ENCODE measurements around the gene SLC39A11.
"Not testable (repeated sequence)": the region's sequence is repeated elsewhere in the genome, so short reads cannot be mapped to it uniquely, and the experiment has no call there.

SLC39A11 gene

DNA sequence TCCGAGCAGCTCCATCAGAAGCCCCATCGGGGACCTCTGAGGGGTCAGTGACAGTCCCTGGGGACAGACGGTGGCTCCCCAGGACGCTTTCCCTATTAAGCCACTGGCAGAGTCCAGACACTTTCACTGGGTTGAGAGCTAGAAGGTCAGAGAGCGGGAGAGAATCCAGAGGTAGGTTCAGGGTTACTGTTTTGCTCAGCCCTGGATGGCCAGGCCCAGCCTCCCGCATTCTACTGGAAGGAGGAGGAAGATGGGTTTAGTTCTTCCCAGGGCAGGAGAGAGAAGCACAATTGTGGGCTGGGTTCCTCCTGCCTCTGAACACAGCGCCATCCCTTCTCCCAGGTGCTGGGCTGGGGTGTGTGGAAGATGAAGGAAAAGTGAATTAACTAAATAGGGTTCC lies 452.8 kb downstream of the SLC39A11 start:
- DNase-seq = no peak

DNA sequence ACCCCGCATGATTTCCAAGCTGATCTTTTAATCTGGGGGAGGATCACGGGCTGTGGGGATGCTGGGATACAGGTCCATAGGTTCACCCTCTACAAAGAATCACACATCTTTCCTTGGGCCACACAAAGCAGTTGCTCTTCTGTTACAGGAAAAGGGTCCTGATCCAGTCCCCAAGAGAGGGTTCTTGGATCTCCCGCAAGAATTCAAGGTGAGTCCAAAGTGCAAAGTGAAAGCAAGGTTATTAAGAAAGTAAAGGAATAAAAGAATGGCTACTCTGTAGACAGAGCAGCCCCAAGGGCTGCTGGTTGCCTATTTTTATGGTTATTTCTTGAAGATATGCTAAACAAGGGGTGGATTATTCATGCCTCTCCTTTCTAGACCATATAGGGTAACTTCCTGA lies 453.6 kb downstream of the SLC39A11 start:
- DNase-seq = not testable (repeated sequence)

GRCh38 chr17:72635034-72635635 lies 457.4 kb downstream of the SLC39A11 start:
- DNase-seq = peak; percentile 14

DNA sequence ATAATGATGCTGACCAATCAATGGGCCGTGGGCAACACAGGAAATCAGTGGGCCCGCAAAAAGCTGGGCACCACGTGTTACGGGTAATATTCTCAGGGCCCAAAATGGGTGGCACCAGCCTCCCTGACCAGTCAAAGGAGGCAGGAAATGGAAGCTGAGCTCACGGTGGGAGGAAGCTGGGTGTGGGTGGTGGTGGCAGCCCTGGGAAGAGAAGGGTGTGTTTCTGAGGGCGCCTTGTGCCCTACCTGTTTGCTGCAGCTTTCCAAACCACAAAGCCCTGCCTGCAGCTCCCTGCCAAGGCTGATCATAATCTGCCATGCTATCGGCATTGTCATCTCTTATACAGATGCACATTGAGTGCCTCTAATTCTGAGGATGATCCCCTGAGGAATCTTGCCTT lies 457.9 kb downstream of the SLC39A11 start:
- DNase-seq = no peak

- DNase-seq = peak; percentile 7
These were observed 460.4 kb downstream of the SLC39A11 start for GRCh38 chr17:72631949-72632684.

DNA sequence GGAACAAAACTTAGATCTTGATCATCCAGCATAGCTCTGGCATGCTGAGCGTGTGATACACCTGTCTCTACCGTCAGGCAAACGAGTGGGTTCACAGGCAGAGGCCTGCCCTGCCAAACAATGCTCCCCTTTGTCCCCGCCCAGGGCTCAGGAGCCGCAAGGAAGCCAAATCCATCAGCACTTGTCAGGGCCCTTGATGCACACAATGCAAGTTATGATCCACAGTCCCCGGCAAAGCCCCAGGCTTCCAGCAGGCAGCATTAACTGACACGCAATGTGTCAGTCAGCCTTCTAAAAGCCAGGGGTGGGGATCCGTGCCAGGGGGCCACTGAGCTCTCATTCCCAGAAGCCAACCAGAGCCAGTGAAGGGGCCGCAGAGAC lies 460.9 kb downstream of the SLC39A11 start:
- DNase-seq = no peak

GRCh38 chr17:72624652-72625051 lies 467.8 kb downstream of the SLC39A11 start:
- DNase-seq = no peak

DNA sequence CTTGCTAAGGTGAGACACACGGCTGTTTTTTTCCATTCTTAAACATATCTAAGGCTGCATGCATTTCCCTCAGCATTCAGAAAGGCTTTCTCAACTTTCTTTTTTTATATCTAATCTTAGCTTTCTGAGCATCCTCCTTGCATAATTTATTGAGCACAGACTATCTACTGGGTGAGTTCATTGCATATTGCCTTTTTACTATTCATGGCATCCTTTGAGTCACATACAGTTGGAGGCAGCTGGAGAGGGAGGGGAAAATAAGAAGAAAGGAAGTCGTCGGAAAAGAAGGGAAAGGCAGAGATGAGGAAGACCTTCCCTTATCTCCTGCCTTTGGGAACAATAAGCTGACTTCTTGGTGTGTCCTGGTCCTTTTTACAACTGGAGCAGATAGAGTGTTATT lies 468.3 kb downstream of the SLC39A11 start:
- DNase-seq = no peak

- no peak for DNase-seq
These were observed 469.6 kb downstream of the SLC39A11 start for GRCh38 chr17:72622661-72623433.

DNA sequence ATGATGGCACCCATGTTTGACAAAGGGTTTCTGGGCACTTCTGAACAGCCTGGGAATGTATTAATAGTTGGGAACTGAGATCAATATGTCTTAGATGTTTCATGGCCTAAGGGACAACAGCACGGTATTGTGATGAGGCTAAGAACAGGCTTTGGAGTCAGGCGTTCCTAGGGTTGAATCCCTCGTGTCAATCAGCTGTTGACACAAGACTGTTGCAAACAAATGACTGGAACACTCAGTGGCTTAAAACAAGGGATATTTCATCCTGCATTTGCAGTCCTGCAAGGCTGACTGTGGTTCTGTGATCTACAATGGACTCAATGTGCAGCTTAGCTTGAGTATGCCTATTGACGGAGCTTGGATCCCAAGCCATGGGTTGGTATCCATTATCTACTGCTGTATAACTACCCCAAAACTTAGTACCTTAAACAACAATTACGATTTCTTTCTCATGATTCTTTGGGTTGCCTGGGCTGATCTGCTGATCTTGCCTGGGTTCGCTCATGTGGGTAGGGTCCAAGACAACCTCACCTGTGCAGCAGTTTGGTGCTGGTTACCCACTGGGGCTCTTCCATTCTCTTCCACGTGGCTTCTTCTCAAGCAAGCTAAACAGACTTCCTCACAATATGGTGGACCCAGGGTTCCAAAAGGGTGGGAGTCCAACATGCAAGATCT lies 472.4 kb downstream of the SLC39A11 start:
- DNase-seq = no peak

DNA sequence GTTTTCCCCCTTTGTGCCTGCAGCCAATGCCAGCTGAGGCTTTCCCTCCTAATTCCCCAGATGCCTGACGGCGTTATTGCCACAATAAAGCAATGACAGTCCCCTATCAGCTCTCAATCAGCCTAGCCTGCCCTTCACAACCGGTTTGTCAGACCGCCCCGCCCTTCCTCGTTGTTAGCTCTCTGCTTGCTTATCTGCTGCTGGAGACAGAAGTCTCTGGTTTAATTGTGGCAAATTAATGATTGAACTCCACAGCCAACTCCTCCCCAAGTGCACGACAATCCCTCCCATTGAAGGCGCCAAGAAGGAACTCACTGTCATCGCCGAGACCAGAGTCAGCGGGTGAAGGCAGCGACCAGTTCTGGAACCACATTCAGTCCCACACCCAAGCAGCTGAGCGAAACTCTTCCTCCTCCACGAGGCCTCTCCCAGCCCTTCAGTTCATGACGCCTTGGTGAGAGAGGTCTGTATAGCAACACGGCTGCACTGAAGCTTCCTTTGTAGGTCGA lies 474.4 kb downstream of the SLC39A11 start:
- DNase-seq = no peak

DNA sequence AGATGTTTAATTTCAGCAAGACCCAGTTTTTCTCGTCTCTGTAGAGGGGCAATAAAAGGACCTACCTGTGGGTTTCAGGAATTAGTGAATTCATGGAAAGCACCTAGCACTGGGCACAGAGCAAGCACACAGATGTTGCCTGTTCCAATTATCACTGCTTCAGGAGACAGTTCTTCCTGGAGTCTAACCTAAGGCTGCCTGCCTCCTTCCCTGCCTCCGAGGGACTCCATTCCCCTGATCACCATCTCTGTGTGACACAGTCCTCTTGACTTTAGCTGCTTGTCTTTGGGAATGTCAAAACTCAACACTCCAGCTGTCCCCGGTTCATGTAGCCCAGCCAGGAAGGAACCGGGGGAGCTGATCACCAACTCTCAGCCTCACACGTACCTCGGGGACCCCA lies 474.9 kb downstream of the SLC39A11 start:
- DNase-seq = no peak

DNA sequence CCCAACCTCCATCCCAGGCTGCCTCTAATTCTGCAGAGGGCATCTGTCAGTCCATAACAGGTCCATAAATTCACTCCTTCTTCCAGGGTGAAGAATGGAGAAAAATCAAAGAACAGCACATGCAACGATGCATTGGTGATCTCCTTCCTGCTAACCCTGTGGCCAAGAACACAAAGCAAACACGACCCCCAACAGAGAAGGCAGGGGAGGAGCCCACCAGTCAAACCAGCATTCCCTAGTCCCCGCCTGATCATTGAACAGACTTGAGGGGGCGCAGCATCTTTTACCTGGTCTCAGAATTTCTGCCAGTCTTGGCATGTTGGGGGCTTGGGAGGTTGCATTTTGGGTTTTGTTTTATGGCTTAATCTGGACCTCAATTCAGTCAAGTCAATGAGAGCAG lies 476.0 kb downstream of the SLC39A11 start:
- no peak for DNase-seq

- no peak for DNase-seq
These were observed 476.9 kb downstream of the SLC39A11 start for GRCh38 chr17:72615627-72615991.

- DNase-seq = no peak
These were observed 477.4 kb downstream of the SLC39A11 start for GRCh38 chr17:72614871-72615626.

DNA sequence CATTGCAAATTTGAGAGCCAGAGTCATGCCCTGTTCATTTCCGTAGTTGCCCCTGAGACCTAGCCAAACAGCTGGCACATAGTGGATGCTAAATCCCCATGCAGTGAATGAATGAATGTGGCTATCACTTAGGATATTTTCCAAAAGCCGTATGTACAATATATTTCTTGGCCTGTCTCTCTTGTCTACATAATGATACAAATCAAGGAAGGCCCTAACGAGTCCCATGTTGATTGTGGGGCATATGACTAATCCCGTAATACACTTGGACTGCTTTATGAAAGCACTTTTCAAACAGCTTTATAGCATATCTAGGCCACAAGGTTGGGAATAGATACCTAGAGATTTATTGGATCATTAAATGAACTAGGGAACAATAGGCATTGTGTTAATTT lies 478.0 kb downstream of the SLC39A11 start:
- DNase-seq = no peak

GRCh38 chr17:72613806-72614292 lies 478.6 kb downstream of the SLC39A11 start:
- no peak for DNase-seq

DNA sequence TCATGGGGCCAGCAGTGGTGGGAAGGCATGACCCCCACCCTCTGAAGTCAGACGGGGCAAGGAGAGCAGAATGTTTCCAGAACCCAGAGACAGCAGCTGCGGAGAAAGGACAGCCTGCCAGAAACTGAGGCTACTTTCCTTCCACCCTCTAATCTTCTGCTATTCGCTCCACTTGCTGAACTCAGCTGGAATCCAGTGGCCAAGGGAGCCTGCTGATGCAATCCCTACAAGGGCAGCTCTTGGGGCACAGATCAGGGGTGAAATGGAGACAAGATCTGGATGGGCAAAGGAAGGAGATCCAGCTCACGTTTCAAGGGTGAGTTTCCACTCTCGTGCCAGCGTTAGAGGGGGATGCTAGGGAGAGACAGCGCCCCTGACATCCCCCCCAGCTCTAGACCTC lies 479.1 kb downstream of the SLC39A11 start:
- no peak for DNase-seq

- no peak for DNase-seq
These were observed 481.3 kb downstream of the SLC39A11 start for GRCh38 chr17:72611172-72611571.

DNA sequence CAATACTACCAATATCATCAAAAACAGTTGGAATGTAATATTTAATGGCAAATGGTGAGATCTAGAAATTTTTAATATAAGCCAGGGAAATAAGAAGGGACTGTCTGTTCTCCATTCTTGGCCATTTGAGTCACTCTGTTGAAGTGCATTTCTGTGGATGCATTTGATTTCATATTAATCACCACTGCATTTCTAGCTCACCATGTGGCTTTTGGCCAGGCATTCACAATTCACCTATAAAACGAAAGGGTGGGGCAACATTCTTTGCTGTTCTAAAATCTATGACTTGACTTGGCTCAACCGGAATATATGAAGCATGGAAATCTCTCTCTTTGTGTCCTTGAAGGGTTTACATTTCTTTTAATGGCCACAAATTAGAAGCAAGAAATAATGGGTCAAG lies 483.0 kb downstream of the SLC39A11 start:
- DNase-seq = no peak

GRCh38 chr17:72608436-72608835 lies 484.1 kb downstream of the SLC39A11 start:
- no peak for DNase-seq

GRCh38 chr17:72606656-72607055 lies 485.8 kb downstream of the SLC39A11 start:
- no peak for DNase-seq
